T-cell (primary cell): ENCODE results near the gene B4GALT1. TPM values are rescaled to one million over a fixed set of nuclear protein-coding genes. Genes with fewer than 3 reads are reported as not detected.

Source experiments
- ATAC-seq, 4 experiments: fragments of 200-7000 bp in 3 of 4; fragments of 150-1000 bp in 1 of 4; cut with Tn5 transposase; replicated peaks in 1 of 4; 1 replicate in 3 of 4; 2 replicates in 1 of 4; pipeline ENCODE4 v1.10.0; 2021; ENCODE audit warnings: moderate library complexity in 3 of 4, mild to moderate bottlenecking in 2 of 4, moderate number of reproducible peaks in 1 of 4
- CTCF ChIA-PET, 2 donors: fragments of 300-600 bp; sonication (Branson Sonifier 250); formaldehyde crosslinking; loops; one replicate each; lab custom pipeline; 2022; ENCODE audit warnings: antibody characterized with exemption in 2 of 2; lab: Charles Lee
- POLR2A ChIA-PET, 2 donors: fragments of 300-600 bp; sonication (Branson Sonifier 250); formaldehyde crosslinking; loops; one replicate each; lab custom pipeline; 2022; ENCODE audit warnings: antibody characterized with exemption in 2 of 2; lab: Charles Lee
- DNase-seq, 35 experiments: peaks; one replicate each; pipeline versions ENCODE4 v3.0.0 to v3.0.0-alpha.2; 2013 to 2023
- H3K27ac ChIP-seq: one replicate; pipeline ENCODE4 v1.5.1; 2013; ENCODE audit warnings: low read length
- H3K27me3 ChIP-seq, 2 experiments: replicated peaks in 1 of 2; 1 replicate in 1 of 2; 2 replicates in 1 of 2; pipeline versions ENCODE4 v1.6.1 to v1.7.0; 2013; ENCODE audit warnings: low read length in 1 of 2, mixed read lengths in 1 of 2; ENCODE audit not compliant: control insufficient read depth in 2 of 2, insufficient read depth in 2 of 2; ENCODE audit errors: extremely low read depth in 1 of 2
- H3K36me3 ChIP-seq, 2 donors: 1 replicate in 1 of 2; 2 replicates in 1 of 2; pipeline versions ENCODE4 v1.6.1 to v1.7.0; 2013; ENCODE audit warnings: low read length in 1 of 2; ENCODE audit not compliant: control insufficient read depth in 2 of 2, insufficient read depth in 1 of 2; ENCODE audit errors: extremely low read depth in 1 of 2
- H3K4me1 ChIP-seq, 2 experiments: 1 replicate in 1 of 2; 2 replicates in 1 of 2; pipeline versions ENCODE4 v1.6.1 to v1.7.0; 2013; ENCODE audit warnings: low read length in 2 of 2, mixed read lengths in 1 of 2; ENCODE audit not compliant: insufficient read depth in 2 of 2, control insufficient read depth in 1 of 2; ENCODE audit errors: extremely low read depth in 1 of 2
- H3K4me3 ChIP-seq, 2 donors: 1 replicate in 1 of 2; 2 replicates in 1 of 2; pipeline versions ENCODE4 v1.5.1 to v1.7.0; 2013; ENCODE audit warnings: mild to moderate bottlenecking in 2 of 2, low read length in 1 of 2, moderate library complexity in 1 of 2; ENCODE audit not compliant: control insufficient read depth in 1 of 2; ENCODE audit errors: extremely low read depth in 1 of 2
- H3K9me3 ChIP-seq: 2 replicates; pipeline ENCODE4 v1.7.0; 2013
- H3K27ac Mint-ChIP-seq, 2 donors: one replicate each; pipeline ENCODE4 v1.8.0; 2020 to 2021; ENCODE audit warnings: mild to moderate bottlenecking in 2 of 2, mixed read lengths in 2 of 2
- H3K27me3 Mint-ChIP-seq, 2 donors: one replicate each; pipeline ENCODE4 v1.8.0; 2021 to 2022; ENCODE audit warnings: mixed read lengths in 2 of 2
- H3K36me3 Mint-ChIP-seq: one replicate; pipeline ENCODE4 v1.8.0; 2021; ENCODE audit warnings: mixed read lengths
- H3K4me1 Mint-ChIP-seq, 3 donors: one replicate each; pipeline ENCODE4 v1.8.0; 2020 to 2022; ENCODE audit warnings: mixed read lengths in 3 of 3, mild to moderate bottlenecking in 1 of 3
- H3K4me3 Mint-ChIP-seq, 3 donors: one replicate each; pipeline ENCODE4 v1.8.0; 2020 to 2022; ENCODE audit warnings: mild to moderate bottlenecking in 3 of 3, mixed read lengths in 3 of 3, moderate library complexity in 3 of 3
- H3K9me3 Mint-ChIP-seq, 3 donors: one replicate each; pipeline ENCODE4 v1.8.0; 2020 to 2022; ENCODE audit warnings: mixed read lengths in 3 of 3
- WGBS: methylation state at CpG from one replicate; pipeline ENCODE4 v1.1.5; 2013; ENCODE audit warnings: missing lambda C conversion rate; ENCODE audit not compliant: insufficient coverage; 5-methylcytosine and 5-hydroxymethylcytosine counted together
- total RNA-seq, 35 experiments: library from RNA in 6 of 35; stranded (reverse) in 6 of 35; fragments of 120-200 nt in 1 of 35; gene quantifications; one replicate each; pipeline versions ENCODE4 v1.2.1 to v1.2.4 and lab custom pipeline; 2013 to 2026

Gene B4GALT1
- total RNA-seq, 5 donors from 2014 or later (not counting 1 experiment from before 2014, with no cell fraction given): 33.2 to 85.3 (median 44.1) TPM

DNA sequence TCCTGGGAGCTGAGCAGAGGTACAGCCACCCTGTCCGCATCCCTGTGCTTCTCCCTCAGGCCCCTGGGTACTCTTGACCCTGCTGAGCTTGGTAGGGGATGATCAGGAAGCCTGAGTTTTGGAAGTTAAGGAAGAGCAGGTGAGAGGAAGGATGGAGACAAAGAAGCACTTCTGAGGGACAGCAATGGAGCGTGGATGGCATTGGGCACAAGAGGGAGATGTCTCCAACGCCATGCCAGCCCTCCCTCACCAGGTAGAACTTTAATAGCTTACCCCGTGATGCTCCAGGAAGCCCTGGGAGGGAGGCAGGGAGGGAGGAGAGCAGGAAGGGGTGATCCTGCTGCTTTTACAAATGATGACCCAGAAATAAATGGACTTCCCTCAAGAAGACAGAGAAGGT is 60.8 kb downstream of the B4GALT1 start:
- no peaks in the 10 kb centered on the region for H3K9me3 ChIP-seq
- H3K36me3 Mint-ChIP-seq: peaks cover 3% of the 10 kb centered on the region
- no peaks in the 10 kb centered on the region for H3K27me3 Mint-ChIP-seq
- H3K27me3 ChIP-seq: no peaks in the 10 kb centered on the region
- H3K36me3 ChIP-seq: peaks cover 0 to 6% of the 10 kb centered on the region in 2 donors
- ChIA-PET CTCF (interaction anchor here in 1 of 2 donors (0.5 to 0.7 kb wide), 2 partner anchors 71 to 82 kb away, joined by 3 to 5 read pairs; no protein-coding TSS in a partner anchor), POLR2A (interaction anchor here (0.5 to 0.6 kb wide), 2 partner anchors 9 to 86 kb away, joined by 3 to 4 read pairs; no protein-coding TSS in a partner anchor)
- no CpG with 5 or more reads among the region's 4 CpGs for WGBS
- no peaks in the 10 kb centered on the region for H3K4me1 ChIP-seq
- no peak overlapping the region for H3K4me3 Mint-ChIP-seq
- no peaks in the 10 kb centered on the region for H3K9me3 Mint-ChIP-seq
- no peak for ATAC-seq
- no peak overlapping the region for H3K27ac ChIP-seq
- no peak for DNase-seq
- H3K4me3 ChIP-seq: no peak overlapping the region
- peaks cover 0 to 11% (median 2%) of the 10 kb centered on the region in 3 donors for H3K4me1 Mint-ChIP-seq
- H3K27ac Mint-ChIP-seq: no peak overlapping the region

- CTCF ChIA-PET: interaction anchor here in 1 of 2 donors (0.7 kb wide), 1 partner anchor 82 kb away, joined by 5 read pairs; no protein-coding TSS in a partner anchor
- H3K36me3 Mint-ChIP-seq: peaks cover 1% of the 10 kb centered on the region
- DNase-seq: no peak
Observed at GRCh38 chr9:33105959-33106358, 61.2 kb downstream of the B4GALT1 start.

GRCh38 chr9:33105504-33105903 is 61.6 kb downstream of the B4GALT1 start:
- ChIA-PET POLR2A (interaction anchor here in 1 of 2 donors (0.6 to 0.7 kb wide), 2 partner anchors 87 to 1308 kb away, joined by 3 read pairs; no protein-coding TSS in a partner anchor), CTCF (interaction anchor here in 1 of 2 donors (0.7 kb wide), 1 partner anchor 83 kb away, joined by 5 read pairs; no protein-coding TSS in a partner anchor)
- Mint-ChIP-seq H3K4me1 (peaks cover 0 to 11% (median 2%) of the 10 kb centered on the region in 3 donors), H3K27ac (no peak overlapping the region), H3K9me3 (no peaks in the 10 kb centered on the region), H3K27me3 (no peaks in the 10 kb centered on the region), H3K4me3 (no peak overlapping the region), H3K36me3 (no peaks in the 10 kb centered on the region)
- DNase-seq (no peak), ATAC-seq (no peak)
- whole genome bisulfite sequencing: no CpG with 5 or more reads among the region's 5 CpGs
- no peak overlapping the region for H3K4me3 ChIP-seq
- no peaks in the 10 kb centered on the region for H3K36me3 ChIP-seq
- no peaks in the 10 kb centered on the region for H3K4me1 ChIP-seq
- H3K27ac ChIP-seq: no peak overlapping the region
- no peaks in the 10 kb centered on the region for H3K27me3 ChIP-seq
- no peaks in the 10 kb centered on the region for H3K9me3 ChIP-seq

More at GRCh38 chr9:33105959-33106358, 61.2 kb downstream of the B4GALT1 start:
- Mint-ChIP-seq H3K4me1 (peaks cover 0 to 11% (median 2%) of the 10 kb centered on the region in 3 donors), H3K4me3 (no peak overlapping the region), H3K27ac (no peak overlapping the region), H3K27me3 (no peaks in the 10 kb centered on the region), H3K9me3 (no peaks in the 10 kb centered on the region)
- peaks cover 0 to 2% of the 10 kb centered on the region in 2 donors for H3K36me3 ChIP-seq
- ATAC-seq: no peak
- no CpG with 5 or more reads among the region's 1 CpG for WGBS
- H3K4me3 ChIP-seq: no peak overlapping the region
- POLR2A ChIA-PET: interaction anchor here in 1 of 2 donors (0.6 to 0.7 kb wide), 2 partner anchors 86 to 1308 kb away, joined by 3 read pairs; no protein-coding TSS in a partner anchor
- no peaks in the 10 kb centered on the region for H3K9me3 ChIP-seq
- no peaks in the 10 kb centered on the region for H3K4me1 ChIP-seq
- no peak overlapping the region for H3K27ac ChIP-seq
- no peaks in the 10 kb centered on the region for H3K27me3 ChIP-seq

- no peaks in the 10 kb centered on the region for H3K27me3 Mint-ChIP-seq
- ATAC-seq (no peak), DNase-seq (no peak)
- peak overlapping the region in 1 of 2 donors; percentile 34 for H3K27ac Mint-ChIP-seq
- WGBS: 97% methylated on average over 5 of the region's 7 CpGs
- POLR2A ChIA-PET: no interaction called here
- CTCF ChIA-PET: no interaction called here
- no peak overlapping the region for H3K4me3 Mint-ChIP-seq
- no peaks in the 10 kb centered on the region for H3K36me3 ChIP-seq
- no peak overlapping the region for H3K4me3 ChIP-seq
- peaks cover 0 to 11% (median 2%) of the 10 kb centered on the region in 3 donors for H3K4me1 Mint-ChIP-seq
- no peaks in the 10 kb centered on the region for H3K27me3 ChIP-seq
- H3K9me3 ChIP-seq: no peaks in the 10 kb centered on the region
- no peaks in the 10 kb centered on the region for H3K4me1 ChIP-seq
- H3K36me3 Mint-ChIP-seq: no peaks in the 10 kb centered on the region
- H3K27ac ChIP-seq: no peak overlapping the region
- no peaks in the 10 kb centered on the region for H3K9me3 Mint-ChIP-seq
Observed at GRCh38 chr9:33104401-33104800, 62.7 kb downstream of the B4GALT1 start.

GRCh38 chr9:33103501-33104281 is 63.4 kb downstream of the B4GALT1 start:
- 100% methylated on average over 1 of the region's 8 CpGs for WGBS

GRCh38 chr9:33102551-33103210 is 64.5 kb downstream of the B4GALT1 start:
- Mint-ChIP-seq H3K27ac (no peak overlapping the region), H3K9me3 (no peaks in the 10 kb centered on the region), H3K4me1 (peaks cover 0 to 11% (median 2%) of the 10 kb centered on the region in 3 donors), H3K36me3 (no peaks in the 10 kb centered on the region), H3K4me3 (no peak overlapping the region), H3K27me3 (no peaks in the 10 kb centered on the region)
- DNase-seq: no peak
- no peak for ATAC-seq
- no peaks in the 10 kb centered on the region for H3K9me3 ChIP-seq
- POLR2A ChIA-PET: interaction anchor here in 1 of 2 donors (0.6 kb wide), 1 partner anchor 58 kb away, joined by 3 read pairs; no protein-coding TSS in a partner anchor
- H3K4me3 ChIP-seq: no peak overlapping the region
- no peaks in the 10 kb centered on the region for H3K36me3 ChIP-seq
- CTCF ChIA-PET: interaction anchor here in 1 of 2 donors (0.6 kb wide), 1 partner anchor 124 kb away, joined by 3 read pairs; no protein-coding TSS in a partner anchor
- H3K27ac ChIP-seq: no peak overlapping the region
- 95% methylated on average over 9 of the region's 13 CpGs for WGBS
- H3K4me1 ChIP-seq: no peaks in the 10 kb centered on the region
- H3K27me3 ChIP-seq: no peaks in the 10 kb centered on the region

More at GRCh38 chr9:33103501-33104281, 63.4 kb downstream of the B4GALT1 start:
- H3K4me3 Mint-ChIP-seq: no peak overlapping the region
- Histone ChIP-seq H3K4me3 (no peak overlapping the region), H3K4me1 (no peaks in the 10 kb centered on the region), H3K9me3 (no peaks in the 10 kb centered on the region), H3K27me3 (no peaks in the 10 kb centered on the region), H3K36me3 (no peaks in the 10 kb centered on the region), H3K27ac (no peak overlapping the region)
- POLR2A ChIA-PET: no interaction called here
- DNase-seq: no peak
- H3K9me3 Mint-ChIP-seq: no peaks in the 10 kb centered on the region
- no peaks in the 10 kb centered on the region for H3K36me3 Mint-ChIP-seq
- CTCF ChIA-PET: no interaction called here
- H3K27ac Mint-ChIP-seq: no peak overlapping the region
- ATAC-seq: no peak
- H3K4me1 Mint-ChIP-seq: peaks cover 0 to 11% (median 2%) of the 10 kb centered on the region in 3 donors
- no peaks in the 10 kb centered on the region for H3K27me3 Mint-ChIP-seq
